ENCODE data around the gene GTF2H3.
"Not testable (repeated sequence)": the region's sequence is repeated elsewhere in the genome, so short reads cannot be mapped to it uniquely, and the experiment has no call there.

GTF2H3 gene

GRCh38 chr12:123599310-123599709 lies 34.3 kb upstream of the GTF2H3 start:
- no peak for DNase-seq
- Histone ChIP-seq H3K4me1 (peaks cover 0 to 22% (median 12%) of the 10 kb centered on the region in 4 donors), H3K36me3 (peaks cover 9 to 55% (median 38%) of the 10 kb centered on the region in 3 donors), H3K27me3 (no peaks in the 10 kb centered on the region), H3K4me3 (no peak overlapping the region), H3K27ac (no peak overlapping the region), H3K9me3 (no peaks in the 10 kb centered on the region)
- intact Hi-C loops (cut with DNase I; ENCODE audit: low total_unique reads) = loop anchor here (5.0 kb wide), 1 partner anchor 332 kb away; no protein-coding TSS in a partner anchor
- TF ChIP-seq CTCF (IDR thresholded peaks at IDR 0.05) = no peak

GRCh38 chr12:123599721-123600120 lies 33.9 kb upstream of the GTF2H3 start:
- Histone ChIP-seq H3K4me3 (no peak overlapping the region), H3K27me3 (no peaks in the 10 kb centered on the region), H3K27ac (no peak overlapping the region), H3K9me3 (no peaks in the 10 kb centered on the region), H3K36me3 (peaks cover 6 to 53% (median 35%) of the 10 kb centered on the region in 3 donors), H3K4me1 (peaks cover 0 to 22% (median 12%) of the 10 kb centered on the region in 4 donors)
- intact Hi-C loops (cut with DNase I; ENCODE audit: low total_unique reads) = loop anchor here (5.0 kb wide), 1 partner anchor 332 kb away; no protein-coding TSS in a partner anchor
- DNase-seq = no peak
- TF ChIP-seq CTCF (IDR thresholded peaks at IDR 0.05) = no peak

- H3K27me3 ChIP-seq = no peaks in the 10 kb centered on the region
- peak within 1 kb of the TSS; percentile 81 for H3K4me3 ChIP-seq
- H3K4me1 ChIP-seq = peaks cover 0 to 22% (median 12%) of the 10 kb centered on the region in 4 donors
- no peaks in the 10 kb centered on the region for H3K9me3 ChIP-seq
- TF ChIP-seq CTCF (IDR thresholded peaks at IDR 0.05) = peak; percentile 46 to 66
- intact Hi-C loops (cut with DNase I; ENCODE audit: low total_unique reads) = no loop called here
- peaks cover 9 to 50% (median 29%) of the 10 kb centered on the region in 3 donors for H3K36me3 ChIP-seq
- H3K27ac ChIP-seq = peak within 1 kb of the TSS; percentile 74 to 85
- peak; percentile 77 to 92 for DNase-seq
Measured at GRCh38 chr12:123601602-123602489, 31.8 kb upstream of the GTF2H3 start, which contains the start of gene DDX55. Gene DDX55, plus strand, starts transcription at chr12:123602099. Its CDS starts 50 bp downstream, at chr12:123602149.

- no peak for TF ChIP-seq CTCF (IDR thresholded peaks at IDR 0.05)
- peak overlapping the region; percentile 81 for H3K4me3 ChIP-seq
- no peaks in the 10 kb centered on the region for H3K9me3 ChIP-seq
- DNase-seq = no peak
- peaks cover 9 to 50% (median 31%) of the 10 kb centered on the region in 3 donors for H3K36me3 ChIP-seq
- no peaks in the 10 kb centered on the region for H3K27me3 ChIP-seq
- peaks cover 0 to 22% (median 12%) of the 10 kb centered on the region in 4 donors for H3K4me1 ChIP-seq
- peak overlapping the region; percentile 74 to 85 for H3K27ac ChIP-seq
- intact Hi-C loops (cut with DNase I; ENCODE audit: low total_unique reads) = no loop called here
Measured at GRCh38 chr12:123602651-123603195, 30.9 kb upstream of the GTF2H3 start.

DNA sequence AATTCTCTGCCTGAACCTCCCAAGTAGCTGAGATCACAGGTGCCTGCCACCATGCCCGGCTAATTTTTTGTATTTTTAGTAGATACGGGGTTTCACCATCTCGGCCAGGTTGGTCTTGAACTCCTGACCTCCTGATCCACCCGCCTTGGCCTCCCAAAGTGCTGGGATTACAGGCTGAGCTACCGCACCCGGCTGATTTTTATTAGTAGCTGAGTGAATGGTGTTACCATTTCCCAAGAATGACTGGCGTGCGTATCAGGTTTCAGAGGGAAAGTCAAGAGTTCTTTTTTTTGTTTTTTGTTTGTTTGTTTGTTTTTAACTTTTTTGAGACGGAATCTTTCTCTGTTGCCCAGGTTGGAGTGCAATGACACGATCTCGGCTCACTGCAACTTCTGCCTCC lies 30.1 kb upstream of the GTF2H3 start:
- H3K27ac ChIP-seq; H3K4me3 ChIP-seq; DNase-seq; H3K27me3 ChIP-seq; intact Hi-C loops (cut with DNase I; ENCODE audit: low total_unique reads); H3K9me3 ChIP-seq: not testable (repeated sequence)
- H3K36me3 ChIP-seq = peaks cover 17 to 50% (median 31%) of the 10 kb centered on the region in 3 donors
- H3K4me1 ChIP-seq = peaks cover 0 to 22% (median 12%) of the 10 kb centered on the region in 4 donors

DNA sequence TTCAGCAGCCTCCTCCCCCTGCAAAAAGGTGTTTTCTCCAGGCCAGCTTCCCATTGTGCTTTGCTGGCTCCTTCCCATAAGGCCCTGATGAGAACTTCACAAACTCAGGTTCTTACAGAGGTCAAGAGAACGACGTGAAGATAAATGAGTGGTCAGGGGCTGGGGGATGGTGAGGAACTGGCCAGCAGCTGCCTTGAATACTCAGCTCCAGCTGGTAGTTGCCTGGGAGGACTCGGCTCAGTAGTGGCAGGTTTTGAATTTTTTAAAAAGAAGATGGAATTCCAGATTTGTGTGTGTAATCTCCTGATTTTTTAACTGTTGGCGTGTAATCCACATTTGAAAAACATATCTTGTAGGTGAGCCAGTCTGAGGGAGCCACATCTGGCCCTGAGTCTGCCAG lies 25.9 kb upstream of the GTF2H3 start:
- H3K36me3 ChIP-seq = peaks cover 50 to 86% (median 67%) of the 10 kb centered on the region in 3 donors
- no peaks in the 10 kb centered on the region for H3K27me3 ChIP-seq
- H3K4me1 ChIP-seq = peaks cover 0 to 9% (median 5%) of the 10 kb centered on the region in 4 donors
- no peak overlapping the region for H3K27ac ChIP-seq
- no peaks in the 10 kb centered on the region for H3K9me3 ChIP-seq
- H3K4me3 ChIP-seq = no peak overlapping the region
- intact Hi-C loops (cut with DNase I; ENCODE audit: low total_unique reads) = no loop called here
- TF ChIP-seq CTCF (IDR thresholded peaks at IDR 0.05) = no peak
- DNase-seq = no peak

Data from tibial artery (tissue), 4 donors.